Measurements from ENCODE around the gene HSD11B1L.
"Not testable (repeated sequence)": the region's sequence is repeated elsewhere in the genome, so short reads cannot be mapped to it uniquely, and the experiment has no call there.

HSD11B1L gene

GRCh38 chr19:5687360-5688198 lies 6.8 kb downstream of the HSD11B1L start:
- DNase-seq (ENCODE audit: low read depth) = no peak

DNA sequence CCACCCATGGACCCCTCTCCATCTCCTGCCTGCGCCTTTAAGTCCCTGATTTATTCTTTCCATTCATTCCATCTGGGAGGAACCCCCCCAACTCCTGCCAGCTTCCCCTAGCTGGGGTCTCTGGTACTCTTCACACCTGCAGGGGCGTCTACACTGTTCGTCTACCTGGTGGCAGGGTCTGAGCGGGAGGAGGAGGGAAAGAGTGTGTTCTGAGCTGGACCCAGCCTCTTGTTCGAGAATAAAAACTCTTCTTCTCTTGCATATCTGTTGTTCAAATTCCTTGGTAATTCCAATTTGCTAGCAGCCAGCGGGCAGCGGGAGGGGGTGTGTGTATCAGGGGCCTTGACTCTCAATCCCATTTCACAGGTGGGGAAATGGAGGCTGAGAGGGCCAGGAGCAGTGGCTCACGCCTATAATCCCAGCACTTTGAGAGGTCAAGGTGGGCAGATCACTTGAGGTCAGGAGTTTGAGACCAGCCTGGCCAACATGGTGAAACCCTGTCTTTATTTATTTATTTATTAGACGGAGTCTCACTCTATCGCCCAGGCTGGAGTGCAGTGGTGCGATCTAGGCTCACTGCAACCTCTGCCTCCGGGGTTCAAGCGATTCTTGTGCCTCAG lies 7.5 kb downstream of the HSD11B1L start:
- DNase-seq (ENCODE audit: low read depth) = not testable (repeated sequence)

- peak; percentile 99 for DNase-seq (ENCODE audit: low read depth)
These were observed 9.5 kb downstream of the HSD11B1L start, which contains the start of gene RPL36 for GRCh38 chr19:5690125-5690954. Gene RPL36 (plus strand): TSS chr19:5690295. CDS start chr19:5690508, 213 bp downstream.

DNA sequence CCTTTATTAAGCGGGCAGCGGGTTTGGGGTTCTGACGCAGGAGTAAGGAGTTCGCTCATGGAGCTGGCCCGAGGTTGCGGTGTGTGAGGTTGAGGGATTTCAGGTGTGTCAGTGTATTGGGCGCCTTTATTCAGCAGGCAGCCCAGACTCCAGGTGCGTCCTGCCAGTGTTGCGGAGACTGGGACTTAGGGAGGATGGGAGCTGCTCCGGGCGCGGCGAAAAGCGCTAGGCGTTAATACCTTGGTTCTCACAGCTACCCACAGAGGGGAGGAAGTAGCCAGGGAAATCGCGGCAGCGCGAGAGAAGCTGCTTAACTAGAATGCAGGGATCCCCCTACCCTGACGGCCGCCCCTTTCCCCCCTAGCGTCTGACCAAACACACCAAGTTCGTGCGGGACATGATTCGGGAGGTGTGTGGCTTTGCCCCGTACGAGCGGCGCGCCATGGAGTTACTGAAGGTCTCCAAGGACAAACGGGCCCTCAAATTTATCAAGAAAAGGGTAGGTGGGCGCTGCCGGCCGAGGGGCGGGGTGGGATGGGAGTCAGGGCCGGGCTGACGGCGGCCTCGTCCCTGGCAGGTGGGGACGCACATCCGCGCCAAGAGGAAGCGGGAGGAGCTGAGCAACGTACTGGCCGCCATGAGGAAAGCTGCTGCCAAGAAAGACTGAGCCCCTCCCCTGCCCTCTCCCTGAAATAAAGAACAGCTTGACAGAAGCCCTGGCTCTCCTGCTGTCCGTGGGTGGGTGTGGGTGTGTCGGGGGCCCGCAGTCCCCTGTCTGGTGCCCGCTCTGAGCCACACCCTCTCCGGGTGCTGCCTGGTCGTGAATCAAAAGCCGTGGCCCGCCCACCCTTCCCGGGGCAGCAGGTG lies 10.4 kb downstream of the HSD11B1L start:
- DNase-seq (ENCODE audit: low read depth) = no peak

DNA sequence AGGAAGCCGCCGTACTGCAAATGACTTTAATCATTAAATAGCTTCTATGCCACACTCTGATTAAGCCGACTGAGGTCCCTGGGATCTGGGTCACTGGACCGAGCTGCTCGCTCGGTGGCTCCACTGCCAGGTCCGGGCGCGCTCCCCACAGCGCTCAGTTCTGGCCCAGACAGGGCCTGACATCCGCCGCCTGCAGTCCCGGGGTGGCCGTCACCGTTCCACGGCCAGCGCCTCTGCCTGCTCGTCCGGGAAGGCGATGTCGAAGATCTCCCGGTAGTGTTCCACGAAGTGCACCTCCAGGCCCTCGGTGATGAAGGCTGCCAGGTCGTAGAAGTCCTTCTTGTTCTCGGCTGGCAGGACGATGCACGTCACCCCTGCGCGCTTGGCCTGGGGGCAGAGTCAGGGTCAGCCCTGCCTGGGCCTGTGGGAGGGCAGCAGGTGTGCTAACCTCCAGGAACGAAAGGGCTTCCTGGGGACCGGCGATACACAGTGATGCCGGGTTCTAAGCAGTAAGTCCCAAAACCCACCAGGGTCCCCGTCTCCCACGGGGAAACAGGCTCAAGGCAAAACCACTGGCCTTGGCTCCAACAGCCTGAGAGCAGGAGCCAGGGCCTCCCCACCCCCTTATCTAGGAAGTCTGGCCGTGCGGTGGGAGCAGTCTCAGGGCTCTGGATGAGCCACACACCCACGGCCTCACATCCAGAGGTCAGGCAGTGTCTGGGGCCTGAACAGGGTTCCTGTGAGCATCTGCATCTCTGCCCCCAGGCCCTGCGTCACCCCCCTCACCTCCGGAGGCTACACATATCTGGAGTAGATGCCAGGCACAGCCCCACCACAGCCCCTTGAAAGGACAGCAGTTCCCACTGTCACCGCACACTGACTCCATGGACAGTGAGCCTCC lies 11.2 kb downstream of the HSD11B1L start:
- DNase-seq (ENCODE audit: low read depth) = no peak

DNA sequence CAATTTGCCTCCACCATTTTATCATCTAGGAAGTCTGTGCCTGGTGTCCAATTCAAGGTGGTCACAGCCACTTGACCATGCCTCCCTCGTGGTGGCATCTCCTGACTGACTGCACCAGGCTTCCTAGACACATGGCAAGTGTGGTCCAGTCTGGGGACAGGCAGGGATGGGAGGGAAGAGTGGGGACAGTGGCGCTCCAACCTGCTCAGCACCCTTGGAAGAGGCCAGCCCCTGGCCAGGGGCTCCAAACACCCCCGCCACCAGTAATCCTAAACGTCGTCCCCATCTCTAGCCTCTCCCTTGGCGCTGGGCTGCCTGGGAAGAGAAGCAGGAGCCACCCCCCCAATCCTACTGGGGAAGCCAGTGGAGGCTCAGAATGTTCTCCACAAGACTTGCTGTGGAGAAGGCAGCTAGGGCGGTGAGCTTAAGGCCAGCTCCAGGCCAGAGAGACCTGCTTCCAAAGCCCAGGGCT lies 11.9 kb downstream of the HSD11B1L start:
- no peak for DNase-seq (ENCODE audit: low read depth)

GRCh38 chr19:5693195-5694166 lies 12.7 kb downstream of the HSD11B1L start:
- DNase-seq (ENCODE audit: low read depth) = no peak

- no peak for DNase-seq (ENCODE audit: low read depth)
These were observed 13.5 kb downstream of the HSD11B1L start for GRCh38 chr19:5694167-5694955.

DNA sequence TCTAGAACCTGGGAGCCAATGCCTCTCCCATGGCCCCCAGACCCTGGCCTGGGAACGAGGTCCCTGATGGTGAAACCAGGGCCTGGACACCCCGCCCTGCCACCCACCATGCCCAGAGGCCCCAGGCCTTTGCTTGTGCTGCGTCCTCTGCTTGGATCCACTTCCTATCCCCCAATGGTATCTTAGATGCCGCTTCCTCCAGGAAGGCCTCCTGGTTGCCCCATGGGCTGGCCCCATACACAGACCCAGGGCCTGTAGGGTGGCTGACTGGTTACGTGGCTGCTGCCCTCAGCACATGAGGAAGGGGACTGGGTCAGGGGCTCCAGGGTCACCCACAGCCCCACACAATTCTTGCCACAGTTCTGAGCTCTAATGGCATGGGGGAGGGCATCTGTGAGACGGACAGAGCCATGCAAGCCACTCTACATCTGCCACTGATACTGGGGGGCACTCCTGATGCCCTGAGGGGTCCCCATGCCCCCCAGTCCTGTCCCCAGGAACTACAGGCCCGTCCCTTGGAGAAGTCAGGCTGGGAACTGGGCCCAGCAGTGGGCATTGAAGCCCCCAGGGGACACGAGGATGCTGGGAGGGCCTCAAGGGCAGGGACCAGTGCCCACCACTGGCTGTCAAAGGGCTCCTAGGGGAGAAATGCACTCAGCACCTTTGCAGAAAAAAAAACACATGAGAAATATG lies 14.3 kb downstream of the HSD11B1L start:
- no peak for DNase-seq (ENCODE audit: low read depth)

DNA sequence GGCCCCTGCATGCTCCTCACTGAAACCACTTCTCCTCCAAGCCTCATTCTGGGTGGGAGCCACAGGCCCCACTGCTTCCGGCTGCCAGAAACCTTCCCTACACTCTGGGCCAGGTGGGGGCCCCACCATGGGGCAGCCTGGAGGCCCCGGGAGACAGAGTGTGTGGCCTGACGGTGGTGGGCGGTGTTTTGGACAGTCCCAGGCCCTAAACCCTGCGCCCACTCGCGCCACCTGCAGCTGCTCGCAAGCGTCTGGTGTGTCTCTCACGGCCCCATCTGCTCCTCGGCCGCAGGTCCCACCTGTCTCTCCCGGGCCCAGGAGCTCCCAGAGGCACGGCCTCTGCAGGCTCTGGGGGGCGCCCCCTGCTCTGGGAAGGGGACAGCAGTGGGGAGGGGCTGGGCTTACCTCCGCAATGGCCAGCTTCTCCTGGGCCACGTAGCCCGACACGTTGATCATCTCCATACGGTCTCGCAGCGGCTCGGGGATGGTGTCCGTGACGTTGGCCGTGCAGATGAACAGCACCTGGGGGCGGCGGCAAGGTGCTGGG lies 14.9 kb downstream of the HSD11B1L start:
- no peak for DNase-seq (ENCODE audit: low read depth)

GRCh38 chr19:5696196-5697021 lies 15.6 kb downstream of the HSD11B1L start:
- no peak for DNase-seq (ENCODE audit: low read depth)

DNA sequence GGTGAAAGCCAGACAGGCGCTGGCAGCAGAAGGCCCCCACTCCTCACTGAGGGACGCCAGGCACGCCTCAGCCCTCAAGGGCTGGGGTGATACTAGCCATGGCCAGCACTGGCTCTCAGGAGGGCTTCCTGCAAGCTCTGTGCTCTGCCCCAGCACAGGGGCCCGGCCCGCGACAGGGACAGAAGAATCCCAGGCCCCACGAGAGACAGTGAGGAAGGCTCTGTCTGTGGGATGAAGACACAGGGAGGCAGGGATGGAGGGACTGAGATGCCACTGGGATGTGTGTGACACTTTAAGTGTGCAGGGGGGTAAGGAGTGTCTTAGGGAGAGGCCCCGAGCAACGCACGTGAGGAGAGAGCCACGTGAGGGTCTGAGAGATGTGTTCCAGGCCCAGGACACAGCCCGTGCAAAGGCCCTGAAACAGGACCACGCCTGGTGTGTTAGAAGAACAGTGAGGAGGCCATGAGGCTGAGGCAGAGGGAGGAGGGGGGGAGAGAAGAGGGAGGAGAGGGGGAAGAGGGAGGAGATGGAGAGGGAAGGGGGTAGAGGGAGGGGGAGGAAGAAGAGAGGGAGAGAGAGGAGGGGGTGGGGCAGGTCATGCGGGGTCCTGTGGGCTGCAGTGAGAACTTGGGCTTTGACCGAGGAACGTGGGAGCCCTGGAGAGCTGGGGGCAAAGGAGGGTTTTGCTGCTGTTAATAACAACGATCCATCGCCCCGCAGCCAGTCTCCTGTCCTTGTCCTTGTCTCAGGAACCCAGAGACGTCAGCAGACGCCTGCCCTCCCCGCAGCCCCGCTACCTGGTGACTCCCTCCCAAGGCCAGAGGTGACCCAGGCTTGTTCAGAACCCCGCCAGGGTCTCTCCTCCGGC lies 16.4 kb downstream of the HSD11B1L start:
- no peak for DNase-seq (ENCODE audit: low read depth)

- no peak for DNase-seq (ENCODE audit: low read depth)
These were observed 17.2 kb downstream of the HSD11B1L start for GRCh38 chr19:5697890-5698634.

- no peak for DNase-seq (ENCODE audit: low read depth)
These were observed 18.0 kb downstream of the HSD11B1L start for GRCh38 chr19:5698635-5699422.

All from stimulated activated CD8-positive, alpha-beta memory T cell treated with anti-CD3 and anti-CD28 coated beads, Interleukin-15, amount 100 ng/mL, for 1 hour (primary cell).